Nephron progenitor cell (in vitro differentiated cells): ENCODE data around the gene NEAT1.
A peak's percentile ranks its signal among the peaks of the same experiment; 100 is the strongest.

ENCODE experiments used
- DNase-seq: peaks from one replicate; pipeline ENCODE4 v3.0.0; 2021
- H3K27ac Mint-ChIP-seq: 2 replicates; pipeline ENCODE4 v1.8.0; 2021; ENCODE audit warnings: mild to moderate bottlenecking, moderate library complexity, mixed read lengths
- H3K27me3 Mint-ChIP-seq: 2 replicates; pipeline ENCODE4 v1.8.0; 2021; ENCODE audit warnings: mild to moderate bottlenecking, low read depth, mixed read lengths; ENCODE audit not compliant: poor library complexity
- H3K36me3 Mint-ChIP-seq: 2 replicates; pipeline ENCODE4 v1.8.0; 2021; ENCODE audit warnings: low read depth, mixed read lengths
- H3K4me1 Mint-ChIP-seq: 2 replicates; pipeline ENCODE4 v1.8.0; 2021; ENCODE audit warnings: mixed read lengths
- H3K4me3 Mint-ChIP-seq: 2 replicates; pipeline ENCODE4 v1.8.0; 2021; ENCODE audit warnings: mild to moderate bottlenecking, moderate library complexity, mixed read lengths
- H3K9me3 Mint-ChIP-seq: 2 replicates; pipeline ENCODE4 v1.8.0; 2021; ENCODE audit warnings: mild to moderate bottlenecking, moderate library complexity, mixed read lengths
- TF ChIP-seq, protein P1 (sequence below): fragments of 200-600 bp; sonication (generic); IDR thresholded peaks from 2 replicates; pipeline ENCODE4 v1.5.0; 2021; ENCODE audit warnings: antibody characterized with exemption

Gene NEAT1

DNA sequence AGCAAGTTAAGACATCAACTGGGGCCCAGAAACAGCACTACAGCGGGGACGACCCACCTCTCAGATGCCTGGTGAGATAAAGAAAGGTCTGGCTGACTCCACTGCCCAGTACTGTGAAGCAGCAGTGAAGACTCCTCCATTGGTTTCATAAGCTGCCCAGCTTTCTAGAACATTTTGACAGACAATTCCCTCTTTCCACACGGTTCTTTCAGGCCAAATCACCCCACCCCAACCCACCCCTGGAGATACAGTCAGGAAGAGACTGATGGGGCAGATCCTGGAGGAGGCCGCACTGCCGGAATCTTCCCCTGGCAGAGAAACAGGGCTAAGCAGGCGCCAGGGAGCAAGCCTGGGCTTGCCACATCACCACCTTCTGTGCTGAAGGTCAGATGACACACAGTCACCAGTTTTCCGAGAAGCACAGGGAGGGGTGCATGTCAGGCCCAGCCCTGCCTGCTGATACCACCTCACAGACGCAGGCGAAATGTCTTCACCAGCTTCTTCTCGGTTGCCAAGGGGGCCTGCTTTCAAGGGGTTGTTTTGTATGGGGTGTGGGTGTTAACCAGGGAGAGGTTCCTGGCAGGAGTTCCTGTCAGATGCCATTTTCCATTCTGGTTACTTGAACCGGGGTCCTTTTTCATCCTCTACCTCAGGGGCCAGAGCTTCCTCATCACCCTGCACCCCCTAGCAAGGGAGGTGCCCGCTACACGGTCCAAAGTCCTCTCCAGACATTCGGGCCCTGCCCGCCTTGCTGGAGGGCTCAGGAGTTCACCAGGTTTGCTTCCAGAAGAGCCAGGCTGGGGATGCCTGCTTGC lies 1.4 kb upstream of the NEAT1 start:
- Mint-ChIP-seq H3K36me3 (no peaks in the 10 kb centered on the region), H3K4me3 (peak overlapping the region; percentile 95), H3K27me3 (no peaks in the 10 kb centered on the region), H3K4me1 (peaks cover 95% of the 10 kb centered on the region), H3K27ac (peak overlapping the region; percentile 100), H3K9me3 (no peaks in the 10 kb centered on the region)
- TF ChIP-seq, protein P1, sequence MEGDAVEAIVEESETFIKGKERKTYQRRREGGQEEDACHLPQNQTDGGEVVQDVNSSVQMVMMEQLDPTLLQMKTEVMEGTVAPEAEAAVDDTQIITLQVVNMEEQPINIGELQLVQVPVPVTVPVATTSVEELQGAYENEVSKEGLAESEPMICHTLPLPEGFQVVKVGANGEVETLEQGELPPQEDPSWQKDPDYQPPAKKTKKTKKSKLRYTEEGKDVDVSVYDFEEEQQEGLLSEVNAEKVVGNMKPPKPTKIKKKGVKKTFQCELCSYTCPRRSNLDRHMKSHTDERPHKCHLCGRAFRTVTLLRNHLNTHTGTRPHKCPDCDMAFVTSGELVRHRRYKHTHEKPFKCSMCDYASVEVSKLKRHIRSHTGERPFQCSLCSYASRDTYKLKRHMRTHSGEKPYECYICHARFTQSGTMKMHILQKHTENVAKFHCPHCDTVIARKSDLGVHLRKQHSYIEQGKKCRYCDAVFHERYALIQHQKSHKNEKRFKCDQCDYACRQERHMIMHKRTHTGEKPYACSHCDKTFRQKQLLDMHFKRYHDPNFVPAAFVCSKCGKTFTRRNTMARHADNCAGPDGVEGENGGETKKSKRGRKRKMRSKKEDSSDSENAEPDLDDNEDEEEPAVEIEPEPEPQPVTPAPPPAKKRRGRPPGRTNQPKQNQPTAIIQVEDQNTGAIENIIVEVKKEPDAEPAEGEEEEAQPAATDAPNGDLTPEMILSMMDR = no peak
- DNase-seq = no peak

DNA sequence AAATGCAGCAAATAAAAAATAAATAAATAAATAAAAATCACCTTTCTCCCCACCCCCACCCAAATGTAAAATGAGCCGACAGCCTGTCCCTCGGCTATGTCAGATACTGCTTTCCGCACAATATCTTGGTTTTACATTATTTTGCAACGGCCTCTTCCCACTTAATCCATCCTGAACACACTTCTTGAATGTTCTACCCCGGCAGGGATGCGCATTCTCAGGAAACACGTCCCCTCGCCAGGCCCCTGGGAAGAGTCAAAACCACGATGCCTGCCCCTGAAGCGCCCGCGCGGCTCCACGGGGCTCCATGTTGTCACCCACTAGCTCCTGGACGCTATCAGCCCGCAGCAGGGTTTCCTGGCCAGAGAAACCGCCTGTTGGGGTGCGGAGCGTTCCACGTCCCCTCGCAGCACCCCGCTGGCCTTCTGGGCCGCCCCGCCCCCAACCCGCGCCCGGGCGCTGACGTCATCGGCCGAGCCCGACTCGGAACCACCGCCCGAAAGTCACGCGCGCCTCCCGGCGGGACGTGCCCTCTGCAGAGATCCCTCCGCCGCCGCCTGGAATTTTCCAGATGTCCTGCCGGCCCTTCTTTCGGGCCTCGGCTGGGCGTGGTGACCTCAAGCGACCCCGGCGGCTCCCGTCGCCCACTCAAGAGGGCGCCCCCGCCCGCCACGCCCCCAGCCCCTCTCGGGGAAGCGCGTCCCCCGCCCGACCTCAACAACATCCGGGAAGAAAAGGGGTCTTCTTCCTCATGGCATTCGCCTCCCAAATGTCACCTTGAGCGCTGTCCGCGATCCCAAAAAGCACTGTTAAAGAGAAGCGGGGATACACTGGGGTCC lies 585 bp upstream of the NEAT1 start:
- H3K9me3 Mint-ChIP-seq = no peaks in the 10 kb centered on the region
- DNase-seq = peak; percentile 97
- H3K4me1 Mint-ChIP-seq = peaks cover 95% of the 10 kb centered on the region
- H3K27me3 Mint-ChIP-seq = no peaks in the 10 kb centered on the region
- H3K36me3 Mint-ChIP-seq = no peaks in the 10 kb centered on the region
- H3K27ac Mint-ChIP-seq = peak overlapping the region; percentile 100
- peak overlapping the region; percentile 95 for H3K4me3 Mint-ChIP-seq
- TF ChIP-seq, protein P1 = no peak

DNA sequence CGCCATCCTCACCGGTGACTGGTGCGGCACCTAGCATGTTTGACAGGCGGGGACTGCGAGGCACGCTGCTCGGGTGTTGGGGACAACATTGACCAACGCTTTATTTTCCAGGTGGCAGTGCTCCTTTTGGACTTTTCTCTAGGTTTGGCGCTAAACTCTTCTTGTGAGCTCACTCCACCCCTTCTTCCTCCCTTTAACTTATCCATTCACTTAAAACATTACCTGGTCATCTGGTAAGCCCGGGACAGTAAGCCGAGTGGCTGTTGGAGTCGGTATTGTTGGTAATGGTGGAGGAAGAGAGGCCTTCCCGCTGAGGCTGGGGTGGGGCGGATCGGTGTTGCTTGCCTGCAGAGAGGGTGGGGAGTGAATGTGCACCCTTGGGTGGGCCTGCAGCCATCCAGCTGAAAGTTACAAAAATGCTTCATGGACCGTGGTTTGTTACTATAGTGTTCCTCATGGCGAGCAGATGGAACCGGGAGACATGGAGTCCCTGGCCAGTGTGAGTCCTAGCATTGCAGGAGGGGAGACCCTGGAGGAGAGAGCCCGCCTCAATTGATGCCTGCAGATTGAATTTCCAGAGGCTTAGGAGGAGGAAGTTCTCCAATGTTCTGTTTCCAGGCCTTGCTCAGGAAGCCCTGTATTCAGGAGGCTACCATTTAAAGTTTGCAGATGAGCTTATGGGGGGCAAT lies 1.1 kb downstream of the NEAT1 start:
- DNase-seq = no peak
- no peak overlapping the region for H3K27ac Mint-ChIP-seq
- H3K4me1 Mint-ChIP-seq = peaks cover 95% of the 10 kb centered on the region
- no peaks in the 10 kb centered on the region for H3K36me3 Mint-ChIP-seq
- H3K4me3 Mint-ChIP-seq = peak overlapping the region; percentile 95
- no peaks in the 10 kb centered on the region for H3K9me3 Mint-ChIP-seq
- H3K27me3 Mint-ChIP-seq = no peaks in the 10 kb centered on the region
- TF ChIP-seq, protein P1 = no peak

DNA sequence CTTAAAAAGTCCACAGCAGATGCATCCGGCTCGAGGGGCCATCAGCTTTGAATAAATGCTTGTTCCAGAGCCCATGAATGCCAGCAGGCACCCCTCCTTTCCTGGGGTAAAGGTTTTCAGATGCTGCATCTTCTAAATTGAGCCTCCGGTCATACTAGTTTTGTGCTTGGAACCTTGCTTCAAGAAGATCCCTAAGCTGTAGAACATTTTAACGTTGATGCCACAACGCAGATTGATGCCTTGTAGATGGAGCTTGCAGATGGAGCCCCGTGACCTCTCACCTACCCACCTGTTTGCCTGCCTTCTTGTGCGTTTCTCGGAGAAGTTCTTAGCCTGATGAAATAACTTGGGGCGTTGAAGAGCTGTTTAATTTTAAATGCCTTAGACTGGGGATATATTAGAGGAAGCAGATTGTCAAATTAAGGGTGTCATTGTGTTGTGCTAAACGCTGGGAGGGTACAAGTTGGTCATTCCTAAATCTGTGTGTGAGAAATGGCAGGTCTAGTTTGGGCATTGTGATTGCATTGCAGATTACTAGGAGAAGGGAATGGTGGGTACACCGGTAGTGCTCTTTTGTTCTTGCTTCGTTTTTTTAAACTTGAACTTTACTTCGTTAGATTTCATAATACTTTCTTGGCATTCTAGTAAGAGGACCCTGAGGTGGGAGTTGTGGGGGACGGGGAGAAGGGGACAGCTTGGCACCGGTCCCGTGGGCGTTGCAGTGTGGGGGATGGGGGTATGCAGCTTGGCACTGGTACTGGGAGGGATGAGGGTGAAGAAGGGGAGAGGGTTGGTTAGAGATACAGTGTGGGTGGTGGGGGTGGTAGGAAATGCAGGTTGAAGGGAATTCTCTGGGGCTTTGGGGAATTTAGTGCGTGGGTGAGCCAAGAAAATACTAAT lies 1.9 kb downstream of the NEAT1 start:
- Mint-ChIP-seq H3K27me3 (no peaks in the 10 kb centered on the region), H3K27ac (peak overlapping the region; percentile 81), H3K4me1 (peaks cover 94% of the 10 kb centered on the region), H3K9me3 (no peaks in the 10 kb centered on the region), H3K36me3 (no peaks in the 10 kb centered on the region), H3K4me3 (peak overlapping the region; percentile 95)
- DNase-seq = no peak
- TF ChIP-seq, protein P1 = no peak
